ENCODE measurements around the gene DYRK4.
"Not testable (repeated sequence)": the region's sequence is repeated elsewhere in the genome, so short reads cannot be mapped to it uniquely, and the experiment has no call there.

Gene DYRK4, protein sequence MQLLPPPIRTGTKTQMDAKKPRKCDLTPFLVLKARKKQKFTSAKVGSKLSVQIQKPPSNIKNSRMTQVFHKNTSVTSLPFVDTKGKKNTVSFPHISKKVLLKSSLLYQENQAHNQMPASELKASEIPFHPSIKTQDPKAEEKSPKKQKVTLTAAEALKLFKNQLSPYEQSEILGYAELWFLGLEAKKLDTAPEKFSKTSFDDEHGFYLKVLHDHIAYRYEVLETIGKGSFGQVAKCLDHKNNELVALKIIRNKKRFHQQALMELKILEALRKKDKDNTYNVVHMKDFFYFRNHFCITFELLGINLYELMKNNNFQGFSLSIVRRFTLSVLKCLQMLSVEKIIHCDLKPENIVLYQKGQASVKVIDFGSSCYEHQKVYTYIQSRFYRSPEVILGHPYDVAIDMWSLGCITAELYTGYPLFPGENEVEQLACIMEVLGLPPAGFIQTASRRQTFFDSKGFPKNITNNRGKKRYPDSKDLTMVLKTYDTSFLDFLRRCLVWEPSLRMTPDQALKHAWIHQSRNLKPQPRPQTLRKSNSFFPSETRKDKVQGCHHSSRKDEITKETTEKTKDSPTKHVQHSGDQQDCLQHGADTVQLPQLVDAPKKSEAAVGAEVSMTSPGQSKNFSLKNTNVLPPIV

DNA sequence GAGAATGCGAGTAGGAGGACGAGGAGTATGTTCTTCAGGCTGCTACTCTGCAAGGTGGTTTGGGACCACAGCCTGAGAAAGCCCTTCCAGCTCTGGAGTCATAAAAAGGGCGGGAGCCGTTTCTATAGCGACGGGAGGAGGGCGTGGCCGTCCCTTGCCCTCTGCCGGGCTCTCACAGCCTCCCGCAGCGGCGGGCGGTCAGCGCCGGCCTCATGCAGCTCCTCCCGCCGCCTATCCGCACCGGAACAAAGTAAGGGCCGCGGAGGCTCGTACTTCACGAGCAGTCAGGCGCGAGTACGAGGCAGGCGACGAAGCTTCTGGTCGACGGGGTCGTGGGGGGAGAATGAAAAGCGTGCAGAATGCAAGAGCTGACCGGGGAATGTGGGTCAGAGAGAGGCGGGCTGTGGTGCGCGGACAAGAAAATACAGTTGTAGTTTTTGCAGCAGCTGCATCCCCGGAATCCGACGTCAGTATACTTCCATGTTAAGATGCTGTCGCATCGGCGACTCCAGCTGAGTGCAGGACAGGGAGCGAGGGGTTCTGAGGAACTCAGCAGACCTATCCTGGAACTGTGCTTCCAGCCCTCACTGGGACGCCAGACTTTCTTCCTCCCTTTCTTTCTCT is at the start of gene DYRK4:
TSS of gene DYRK4 (plus strand) at position 175 of the 624 bp plus-strand sequence. CDS start at position 213, 38 bp downstream.
- Histone ChIP-seq H3K36me3 (peaks cover 0 to 49% (median 38%) of the 10 kb centered on the region in 11 experiments; a peak in 18 of 22 replicates), H3K9me3 (replicated peaks in 1 of 11) (no peaks in the 10 kb centered on the region), H3K27me3 (peaks cover 0 to 22% (median 0%) of the 10 kb centered on the region in 11 experiments; a peak in 5 of 22 replicates), H4K20me1 (peaks cover 0 to 5% (median 0%) of the 10 kb centered on the region in 11 experiments; a peak in 3 of 22 replicates), H3K4me2 (peak within 1 kb of the TSS in 8 of 11 experiments; percentile 5 to 43 (median 10); a peak in 11 of 22 replicates), H3K27ac (no peak within 1 kb of the TSS), H3K4me1 (peaks cover 31 to 48% (median 35%) of the 10 kb centered on the region in 10 experiments), H3K9ac (no peak within 1 kb of the TSS), H3K4me3 (no peak within 1 kb of the TSS)
- no peak for TF ChIP-seq Cebpa-rat (IDR thresholded peaks at IDR 0.05)

DNA sequence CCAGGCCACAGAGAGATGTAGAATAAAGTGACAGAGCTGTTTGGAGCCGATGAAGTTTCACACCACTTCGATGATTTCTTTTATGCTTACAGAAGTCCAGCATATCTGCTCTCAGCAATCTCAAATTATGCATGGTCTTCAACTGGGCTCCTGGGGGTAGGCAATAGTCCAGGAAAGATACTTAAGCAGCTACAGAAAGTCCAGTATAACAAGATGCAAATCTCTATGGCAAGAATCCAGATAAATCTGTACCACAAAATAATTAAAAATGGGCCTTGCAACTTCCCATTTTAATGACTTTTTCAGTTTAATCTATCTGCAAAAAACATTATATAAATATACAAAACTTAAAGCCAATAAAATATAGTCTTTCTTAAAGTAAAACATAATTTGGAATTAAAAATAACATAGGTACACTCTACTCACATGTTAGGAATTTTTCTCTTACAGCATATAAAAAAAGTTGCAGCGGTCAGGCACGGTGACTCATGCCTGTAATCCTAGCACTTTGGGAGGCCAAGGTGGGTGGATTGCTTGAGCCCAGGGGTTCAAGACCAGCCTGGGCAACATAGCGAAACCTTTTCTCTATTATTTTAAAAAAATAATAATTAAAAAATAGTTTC is 43.8 kb upstream of the DYRK4 start:
- H3K9ac ChIP-seq = no peak overlapping the region
- peaks cover 33 to 75% (median 53%) of the 10 kb centered on the region in 11 experiments for H3K36me3 ChIP-seq
- no peaks in the 10 kb centered on the region for H3K27me3 ChIP-seq
- no peaks in the 10 kb centered on the region for H4K20me1 ChIP-seq
- no peak overlapping the region for H3K4me2 ChIP-seq
- TF ChIP-seq Cebpa-rat (IDR thresholded peaks at IDR 0.05) = no peak
- H3K9me3 ChIP-seq (replicated peaks in 1 of 11) = no peaks in the 10 kb centered on the region
- no peaks in the 10 kb centered on the region for H3K4me1 ChIP-seq
- no peak overlapping the region for H3K27ac ChIP-seq
- no peak overlapping the region for H3K4me3 ChIP-seq

DNA sequence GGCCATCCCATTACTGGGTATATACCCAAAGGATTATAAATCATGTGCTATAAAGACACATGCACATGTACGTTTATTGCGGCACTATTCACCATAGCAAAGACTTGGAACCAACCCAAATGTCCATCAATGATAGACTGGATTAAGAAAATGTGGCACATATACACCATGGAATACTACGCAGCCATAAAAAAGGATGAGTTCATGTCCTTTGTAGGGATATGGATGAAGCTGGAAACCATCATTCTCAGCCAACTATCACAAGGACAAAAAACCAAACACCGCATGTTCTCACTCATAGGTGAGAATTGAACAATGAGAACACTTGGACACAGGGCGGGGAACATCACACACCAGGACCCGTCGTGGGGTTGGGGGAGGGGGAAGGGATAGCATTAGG is 38.6 kb upstream of the DYRK4 start:
- not testable (repeated sequence) for H3K4me1 ChIP-seq; H3K9ac ChIP-seq; H3K27me3 ChIP-seq; H3K4me3 ChIP-seq; H3K27ac ChIP-seq; H3K9me3 ChIP-seq (replicated peaks in 1 of 11); H3K4me2 ChIP-seq; H4K20me1 ChIP-seq
- H3K36me3 ChIP-seq = peaks cover 35 to 87% (median 60%) of the 10 kb centered on the region in 11 experiments

DNA sequence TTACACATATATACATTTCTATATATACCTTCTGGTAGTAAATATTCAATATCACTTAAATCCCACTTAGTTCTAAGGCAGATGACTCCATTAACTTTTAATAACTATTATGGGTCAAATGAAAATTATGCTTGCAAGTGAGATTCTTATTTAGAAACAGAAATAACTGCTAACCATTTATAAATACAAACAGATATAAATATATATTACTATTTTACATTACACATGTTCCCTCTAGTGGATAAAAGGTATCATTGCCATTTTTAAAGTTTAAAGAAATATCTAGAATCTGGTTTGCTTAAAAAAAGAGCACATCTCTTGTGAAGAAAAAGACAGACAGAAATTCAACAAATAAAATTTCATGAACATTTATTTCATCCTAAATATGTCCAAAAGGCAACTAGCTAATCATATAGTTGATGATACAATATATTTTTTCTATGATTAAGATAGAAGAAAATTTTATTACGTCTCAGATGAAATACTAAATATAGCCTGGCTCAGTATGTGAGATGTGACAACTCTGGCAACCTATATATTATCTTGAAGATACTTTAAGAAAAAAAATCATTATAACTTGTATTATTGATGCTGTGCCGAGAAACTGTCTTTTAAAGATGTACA is 35.0 kb upstream of the DYRK4 start:
- peaks cover 0 to 6% (median 0%) of the 10 kb centered on the region in 11 experiments; a peak in 1 of 22 replicates for H4K20me1 ChIP-seq
- H3K4me2 ChIP-seq = no peak overlapping the region
- H3K4me3 ChIP-seq = no peak overlapping the region
- no peaks in the 10 kb centered on the region for H3K9me3 ChIP-seq (replicated peaks in 1 of 11)
- no peak overlapping the region for H3K27ac ChIP-seq
- H3K36me3 ChIP-seq = peaks cover 24 to 92% (median 61%) of the 10 kb centered on the region in 11 experiments
- H3K27me3 ChIP-seq = no peaks in the 10 kb centered on the region
- no peak for TF ChIP-seq Cebpa-rat (IDR thresholded peaks at IDR 0.05)
- H3K4me1 ChIP-seq = peaks cover 0 to 7% (median 0%) of the 10 kb centered on the region in 10 experiments; a peak in 1 of 20 replicates
- H3K9ac ChIP-seq = no peak overlapping the region

DNA sequence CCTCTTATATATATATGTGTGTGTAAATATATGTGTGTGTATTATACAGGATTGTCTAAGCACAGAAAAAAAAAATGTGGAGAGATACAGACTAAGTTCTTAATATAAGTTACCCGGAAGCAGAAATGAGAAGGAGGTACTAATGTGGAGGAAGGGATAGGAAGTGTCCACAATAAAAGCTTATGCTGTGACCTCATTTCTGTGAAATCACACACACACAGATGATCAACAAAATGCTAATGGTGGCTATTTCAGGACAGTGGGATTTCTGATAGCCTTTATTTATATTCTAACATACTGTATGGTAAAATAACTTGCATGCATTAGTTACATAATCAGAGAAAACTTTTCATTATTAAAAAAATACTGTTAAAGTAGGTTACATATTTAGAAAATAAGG is 31.8 kb upstream of the DYRK4 start:
- Histone ChIP-seq H3K9me3 (replicated peaks in 1 of 11) (no peaks in the 10 kb centered on the region), H3K4me2 (no peak overlapping the region), H3K9ac (peak overlapping the region in 1 of 11 experiments; percentile 65; a peak in 1 of 22 replicates), H3K4me3 (no peak overlapping the region), H3K4me1 (peaks cover 0 to 7% (median 0%) of the 10 kb centered on the region in 10 experiments; a peak in 1 of 20 replicates), H3K27ac (no peak overlapping the region), H3K36me3 (peaks cover 34 to 94% (median 65%) of the 10 kb centered on the region in 11 experiments), H3K27me3 (no peaks in the 10 kb centered on the region), H4K20me1 (peaks cover 0 to 6% (median 0%) of the 10 kb centered on the region in 11 experiments; a peak in 1 of 22 replicates)
- no peak for TF ChIP-seq Cebpa-rat (IDR thresholded peaks at IDR 0.05)

DNA sequence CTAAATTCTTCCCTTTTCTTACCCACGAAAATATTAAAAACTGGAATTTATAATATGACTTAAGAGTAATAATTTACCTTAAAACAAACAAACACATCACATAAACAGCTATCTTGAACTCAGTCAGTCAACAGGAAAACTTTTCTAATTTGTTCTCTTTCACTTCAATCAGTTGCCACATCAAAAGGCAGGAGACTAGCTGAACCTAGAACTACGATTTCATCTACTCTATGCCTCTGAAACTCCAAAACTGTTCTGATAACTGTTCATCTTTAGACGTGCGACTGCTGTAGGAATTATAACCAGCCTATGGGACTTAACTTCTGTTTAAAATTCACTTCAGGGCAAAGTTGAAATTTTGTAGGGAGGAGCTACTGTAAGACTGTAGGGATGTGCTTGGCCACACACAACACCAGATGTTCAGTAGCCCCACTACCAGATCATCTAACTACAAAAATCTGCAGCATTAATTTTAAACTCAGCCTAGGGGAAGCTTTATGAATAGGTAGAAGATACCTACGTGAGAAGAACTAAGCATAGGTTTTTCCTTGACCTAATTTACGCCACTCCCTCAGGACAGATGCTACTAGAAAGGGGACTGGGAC is 30.9 kb upstream of the DYRK4 start:
- H3K9me3 ChIP-seq (replicated peaks in 1 of 11) = no peaks in the 10 kb centered on the region
- no peak overlapping the region for H3K4me2 ChIP-seq
- H3K27me3 ChIP-seq = no peaks in the 10 kb centered on the region
- peak overlapping the region in 4 of 11 experiments; percentile 3 to 35 (median 16); a peak in 2 of 22 replicates for H3K9ac ChIP-seq
- H3K27ac ChIP-seq = no peak overlapping the region
- no peak overlapping the region for H3K4me3 ChIP-seq
- H4K20me1 ChIP-seq = peaks cover 0 to 6% (median 0%) of the 10 kb centered on the region in 11 experiments; a peak in 1 of 22 replicates
- H3K4me1 ChIP-seq = peaks cover 0 to 7% (median 0%) of the 10 kb centered on the region in 10 experiments; a peak in 1 of 20 replicates
- TF ChIP-seq Cebpa-rat (IDR thresholded peaks at IDR 0.05) = no peak
- peaks cover 34 to 94% (median 67%) of the 10 kb centered on the region in 11 experiments for H3K36me3 ChIP-seq

DNA sequence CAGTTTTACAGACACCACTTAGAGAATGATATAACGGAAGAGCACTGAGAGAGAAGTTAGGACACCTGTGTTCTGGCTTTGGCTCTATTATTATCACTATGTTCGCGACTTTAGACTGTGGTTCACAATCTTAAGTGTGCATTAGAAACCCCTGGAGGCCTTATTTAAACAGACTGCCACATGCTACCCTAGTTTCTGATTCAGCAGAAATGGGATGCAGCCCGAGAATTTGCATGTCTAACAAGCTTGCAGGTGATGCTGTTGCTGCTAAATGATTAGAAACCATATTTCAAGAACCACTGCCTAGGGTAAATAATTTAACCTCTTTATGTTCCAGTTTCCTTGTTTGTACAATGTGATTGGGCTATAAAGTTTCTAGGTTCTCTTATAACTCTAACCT is 26.9 kb upstream of the DYRK4 start:
- Histone ChIP-seq H3K4me2 (no peak overlapping the region), H3K4me3 (no peak overlapping the region), H3K9ac (0 out of 22 replicates have a peak overlapping the region, but pooled peaks of 1 of the 11 experiments have one; percentile 11), H3K36me3 (peaks cover 34 to 62% (median 51%) of the 10 kb centered on the region in 11 experiments), H4K20me1 (peaks cover 0 to 6% (median 0%) of the 10 kb centered on the region in 11 experiments; a peak in 1 of 22 replicates), H3K27ac (no peak overlapping the region), H3K4me1 (peaks cover 18 to 31% (median 24%) of the 10 kb centered on the region in 10 experiments), H3K9me3 (replicated peaks in 1 of 11) (no peaks in the 10 kb centered on the region), H3K27me3 (no peaks in the 10 kb centered on the region)
- no peak for TF ChIP-seq Cebpa-rat (IDR thresholded peaks at IDR 0.05)

DNA sequence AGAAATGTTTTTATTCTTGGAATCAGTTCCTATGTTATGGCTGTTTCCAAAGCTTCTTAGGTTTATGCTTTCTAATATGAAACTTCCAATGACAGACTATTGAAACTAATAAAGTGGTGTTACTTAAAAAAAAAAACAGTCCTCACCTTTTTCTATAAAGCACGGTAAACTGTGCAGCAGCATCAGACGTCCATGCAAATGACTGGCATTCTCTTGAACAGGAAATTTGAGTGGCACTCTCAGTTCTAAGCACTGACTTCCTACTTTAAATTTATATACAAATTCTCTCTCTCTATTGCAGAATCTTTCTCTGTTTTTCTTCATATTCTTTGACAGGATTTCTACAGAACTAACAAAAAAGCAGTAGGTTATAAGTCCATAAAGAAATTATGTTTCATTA is 26.1 kb upstream of the DYRK4 start:
- Histone ChIP-seq H3K36me3 (peaks cover 34 to 54% (median 44%) of the 10 kb centered on the region in 11 experiments), H3K27me3 (no peaks in the 10 kb centered on the region), H3K9me3 (replicated peaks in 1 of 11) (no peaks in the 10 kb centered on the region), H3K9ac (no peak overlapping the region; a peak in 1 of 22 replicates), H3K4me3 (no peak overlapping the region), H3K27ac (no peak overlapping the region), H3K4me1 (peaks cover 25 to 34% (median 31%) of the 10 kb centered on the region in 10 experiments), H4K20me1 (peaks cover 0 to 6% (median 0%) of the 10 kb centered on the region in 11 experiments; a peak in 1 of 22 replicates), H3K4me2 (no peak overlapping the region)
- no peak for TF ChIP-seq Cebpa-rat (IDR thresholded peaks at IDR 0.05)
